Measurements from ENCODE around the gene CA12.
A peak's percentile ranks its signal among the peaks of the same experiment; 100 is the strongest.

Gene CA12

GRCh38 chr15:63373330-63373729 lies 8.3 kb downstream of the CA12 start:
- Histone ChIP-seq H3K4me1 (peaks cover 0 to 65% (median 29%) of the 10 kb centered on the region in 10 experiments; a peak in 16 of 20 replicates), H4K20me1 (no peaks in the 10 kb centered on the region), H3K4me3 (no peak overlapping the region), H3K27ac (peak overlapping the region in 2 of 11 experiments; percentile 44 to 65; a peak in 2 of 22 replicates), H3K9ac (no peak overlapping the region), H3K4me2 (peak overlapping the region in 4 of 11 experiments; percentile 69 to 86 (median 82); a peak in 8 of 22 replicates), H3K27me3 (peaks cover 0 to under 1% (median 0%) of the 10 kb centered on the region in 11 experiments; a peak in 1 of 22 replicates), H3K36me3 (no peaks in the 10 kb centered on the region), H3K9me3 (replicated peaks in 1 of 11) (no peaks in the 10 kb centered on the region)
- no peak for TF ChIP-seq Cebpa-rat (IDR thresholded peaks at IDR 0.05)

- Histone ChIP-seq H3K9ac (no peak overlapping the region), H3K27ac (peak overlapping the region in 3 of 11 experiments; percentile 37 to 55 (median 50); a peak in 4 of 22 replicates), H3K36me3 (no peaks in the 10 kb centered on the region), H3K4me1 (peaks cover 0 to 65% (median 29%) of the 10 kb centered on the region in 10 experiments; a peak in 16 of 20 replicates), H3K9me3 (replicated peaks in 1 of 11) (no peaks in the 10 kb centered on the region), H3K4me2 (peak overlapping the region in 10 of 11 experiments; percentile 4 to 86 (median 54); a peak in 14 of 22 replicates), H3K4me3 (no peak overlapping the region), H3K27me3 (no peaks in the 10 kb centered on the region), H4K20me1 (no peaks in the 10 kb centered on the region)
- no peak for TF ChIP-seq Cebpa-rat (IDR thresholded peaks at IDR 0.05)
These were observed 8.9 kb downstream of the CA12 start for GRCh38 chr15:63372753-63373152.

GRCh38 chr15:63372018-63372705 lies 9.5 kb downstream of the CA12 start:
- no peaks in the 10 kb centered on the region for H3K36me3 ChIP-seq
- H3K9me3 ChIP-seq (replicated peaks in 1 of 11) = no peaks in the 10 kb centered on the region
- peaks cover 0 to 65% (median 29%) of the 10 kb centered on the region in 10 experiments; a peak in 16 of 20 replicates for H3K4me1 ChIP-seq
- no peak overlapping the region for H3K4me3 ChIP-seq
- peak overlapping the region in 5 of 11 experiments; percentile 5 to 55 (median 46); a peak in 7 of 22 replicates for H3K27ac ChIP-seq
- TF ChIP-seq Cebpa-rat (IDR thresholded peaks at IDR 0.05) = no peak
- H3K4me2 ChIP-seq = peak overlapping the region in 10 of 11 experiments; percentile 4 to 86 (median 54); a peak in 14 of 22 replicates
- H3K27me3 ChIP-seq = no peaks in the 10 kb centered on the region
- no peaks in the 10 kb centered on the region for H4K20me1 ChIP-seq
- no peak overlapping the region for H3K9ac ChIP-seq

DNA sequence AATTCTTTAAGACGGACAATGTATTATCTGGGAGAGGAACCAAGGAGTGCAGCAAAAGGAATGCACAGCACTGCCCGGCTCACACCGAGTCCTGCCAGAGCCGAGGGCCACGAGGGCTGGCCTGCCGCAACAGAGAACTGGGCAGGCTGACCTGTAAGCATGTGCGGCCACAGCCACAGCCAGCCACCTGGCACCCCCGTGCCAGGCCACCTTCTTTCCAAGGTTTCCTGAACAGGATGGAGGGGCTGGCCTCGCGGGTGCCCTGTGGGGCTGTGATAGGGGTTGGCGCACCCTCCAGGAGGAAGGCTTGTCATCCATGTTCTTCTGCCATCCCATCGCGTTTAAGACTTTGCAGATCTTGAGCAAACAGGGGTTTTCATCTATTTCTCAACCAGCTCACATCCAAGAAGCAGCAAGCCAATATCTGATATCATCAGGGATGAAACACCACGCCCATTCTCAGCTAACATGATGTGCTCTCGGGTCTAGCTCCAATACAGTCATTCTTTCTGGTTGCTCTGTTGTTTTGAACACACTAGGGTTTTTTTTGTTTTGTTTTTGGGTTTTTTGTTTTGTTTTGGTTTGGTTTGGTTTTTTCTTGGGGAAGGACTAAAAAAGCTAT lies 10.2 kb downstream of the CA12 start:
- Histone ChIP-seq H3K4me1 (peaks cover 0 to 65% (median 29%) of the 10 kb centered on the region in 10 experiments; a peak in 16 of 20 replicates), H4K20me1 (no peaks in the 10 kb centered on the region), H3K9ac (no peak overlapping the region), H3K27ac (peak overlapping the region in 2 of 11 experiments; percentile 46 to 55; a peak in 3 of 22 replicates), H3K4me2 (peak overlapping the region in 4 of 11 experiments; percentile 79 to 86 (median 82); a peak in 8 of 22 replicates), H3K27me3 (no peaks in the 10 kb centered on the region), H3K4me3 (no peak overlapping the region), H3K9me3 (replicated peaks in 1 of 11) (no peaks in the 10 kb centered on the region), H3K36me3 (no peaks in the 10 kb centered on the region)
- TF ChIP-seq Cebpa-rat (IDR thresholded peaks at IDR 0.05) = no peak

GRCh38 chr15:63370764-63371163 lies 10.9 kb downstream of the CA12 start:
- Histone ChIP-seq H3K27me3 (no peaks in the 10 kb centered on the region), H3K9ac (no peak overlapping the region), H4K20me1 (no peaks in the 10 kb centered on the region), H3K27ac (no peak overlapping the region), H3K4me1 (peaks cover 0 to 60% (median 29%) of the 10 kb centered on the region in 10 experiments; a peak in 16 of 20 replicates), H3K4me2 (no peak overlapping the region), H3K4me3 (no peak overlapping the region), H3K36me3 (no peaks in the 10 kb centered on the region), H3K9me3 (replicated peaks in 1 of 11) (no peaks in the 10 kb centered on the region)
- no peak for TF ChIP-seq Cebpa-rat (IDR thresholded peaks at IDR 0.05)

- Histone ChIP-seq H3K9ac (no peak overlapping the region), H3K27ac (no peak overlapping the region), H4K20me1 (no peaks in the 10 kb centered on the region; a peak in 1 of 22 replicates), H3K4me2 (peak overlapping the region in 5 of 11 experiments; percentile 0 to 51 (median 17); a peak in 5 of 22 replicates), H3K36me3 (no peaks in the 10 kb centered on the region), H3K4me1 (peaks cover 0 to 50% (median 25%) of the 10 kb centered on the region in 10 experiments; a peak in 16 of 20 replicates), H3K4me3 (no peak overlapping the region), H3K9me3 (replicated peaks in 1 of 11) (no peaks in the 10 kb centered on the region), H3K27me3 (no peaks in the 10 kb centered on the region)
- no peak for TF ChIP-seq Cebpa-rat (IDR thresholded peaks at IDR 0.05)
These were observed 11.9 kb downstream of the CA12 start for GRCh38 chr15:63369781-63370180.

DNA sequence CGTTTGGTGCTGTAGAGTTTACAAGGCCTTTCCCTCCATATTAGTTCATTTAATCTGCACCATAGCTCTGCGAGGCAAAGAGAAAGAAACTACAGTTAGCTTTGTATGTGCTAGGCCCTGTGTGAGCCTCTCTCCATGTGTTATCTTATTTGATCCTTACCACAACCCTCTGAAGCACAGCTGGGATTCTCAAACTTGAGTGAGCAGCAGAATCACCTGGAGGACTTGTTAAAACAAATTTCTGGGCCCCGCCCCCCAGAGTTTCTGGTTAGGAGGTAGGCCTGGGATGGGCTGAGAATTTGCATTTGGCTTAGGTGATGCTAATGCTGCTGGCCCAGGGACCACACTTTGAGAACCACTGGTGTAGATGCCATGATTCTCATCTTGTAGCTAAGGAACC lies 12.3 kb downstream of the CA12 start:
- Histone ChIP-seq H3K4me3 (no peak overlapping the region), H3K27me3 (no peaks in the 10 kb centered on the region), H3K36me3 (no peaks in the 10 kb centered on the region), H3K9me3 (replicated peaks in 1 of 11) (no peaks in the 10 kb centered on the region), H3K4me1 (peaks cover 0 to 46% (median 20%) of the 10 kb centered on the region in 10 experiments; a peak in 16 of 20 replicates), H3K27ac (no peak overlapping the region), H4K20me1 (no peaks in the 10 kb centered on the region; a peak in 1 of 22 replicates), H3K9ac (no peak overlapping the region), H3K4me2 (peak overlapping the region in 4 of 11 experiments; percentile 10 to 51 (median 24); a peak in 3 of 22 replicates)
- no peak for TF ChIP-seq Cebpa-rat (IDR thresholded peaks at IDR 0.05)

GRCh38 chr15:63368503-63368902 lies 13.1 kb downstream of the CA12 start:
- no peaks in the 10 kb centered on the region; a peak in 1 of 22 replicates for H4K20me1 ChIP-seq
- no peak overlapping the region for H3K4me3 ChIP-seq
- H3K27ac ChIP-seq = no peak overlapping the region
- H3K9ac ChIP-seq = no peak overlapping the region
- no peak overlapping the region for H3K4me2 ChIP-seq
- no peak for TF ChIP-seq Cebpa-rat (IDR thresholded peaks at IDR 0.05)
- H3K36me3 ChIP-seq = no peaks in the 10 kb centered on the region
- no peaks in the 10 kb centered on the region for H3K27me3 ChIP-seq
- no peaks in the 10 kb centered on the region for H3K9me3 ChIP-seq (replicated peaks in 1 of 11)
- peaks cover 0 to 39% (median 15%) of the 10 kb centered on the region in 10 experiments; a peak in 16 of 20 replicates for H3K4me1 ChIP-seq

DNA sequence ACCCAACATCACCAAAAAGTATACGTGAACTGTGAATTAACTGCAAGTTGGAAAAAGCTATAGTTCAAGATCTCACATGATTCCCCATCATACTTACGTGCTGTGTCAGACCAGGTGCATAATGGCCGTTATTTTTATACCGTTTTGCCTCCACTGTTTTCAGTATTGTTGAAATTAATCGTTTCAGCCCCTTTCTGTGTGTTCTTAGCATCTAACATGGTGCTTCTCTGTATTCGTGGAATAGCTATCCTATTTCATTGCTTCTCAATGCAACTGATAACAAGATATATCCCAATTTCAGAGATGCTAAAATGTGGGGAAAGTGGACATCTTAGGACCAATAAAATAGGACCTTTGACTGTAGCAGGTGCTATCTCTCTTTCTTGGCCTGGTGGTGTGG lies 13.7 kb downstream of the CA12 start:
- Histone ChIP-seq H3K27ac (no peak overlapping the region), H3K4me3 (no peak overlapping the region), H4K20me1 (no peaks in the 10 kb centered on the region; a peak in 1 of 22 replicates), H3K9ac (no peak overlapping the region), H3K36me3 (no peaks in the 10 kb centered on the region), H3K4me1 (peaks cover 0 to 39% (median 18%) of the 10 kb centered on the region in 10 experiments; a peak in 16 of 20 replicates), H3K27me3 (no peaks in the 10 kb centered on the region), H3K9me3 (replicated peaks in 1 of 11) (no peaks in the 10 kb centered on the region), H3K4me2 (no peak overlapping the region)
- TF ChIP-seq Cebpa-rat (IDR thresholded peaks at IDR 0.05) = no peak
